ENCODE data around the gene ACP7. TPM values are rescaled to one million over a fixed set of nuclear protein-coding genes. Genes with fewer than 3 reads are reported as not detected.
A peak's percentile ranks its signal among the peaks of the same experiment; 100 is the strongest.

Gene ACP7
- total and polyA plus RNA-seq, 9 of the 15 experiments (the other 6 are each of a cell fraction or from before 2014, with no cell fraction given) = not detected

GRCh38 chr19:39141929-39142328, 57.8 kb downstream of the ACP7 start:
- BruUV-seq (replicated peaks) = no TSS peak

More at GRCh38 chr19:39141929-39142328, 57.8 kb downstream of the ACP7 start:
- no peaks in the 10 kb centered on the region for H3K9me3 ChIP-seq (replicated peaks; ENCODE audit: control insufficient read depth, insufficient read depth, low read depth, low read length)
- TF ChIP-seq ZNF282 (CRISPR knock-in tag; IDR thresholded peaks at IDR 0.05) (no peak), E4F1 (CRISPR knock-in tag; IDR thresholded peaks at IDR 0.05; ENCODE audit: borderline replicate concordance) (no peak), BHLHE40 (IDR thresholded peaks at IDR 0.05; ENCODE audit: low read length) (peak; percentile 20; the same call in 1 of the 2 replicates)
- in situ Hi-C loops (cut with MboI) (no loop called here), intact Hi-C loops (cut with micrococcal nuclease) (no loop called here)
- POLR2A ChIA-PET = no interaction called here
- H3K9me1 ChIP-seq (ENCODE audit: control insufficient read depth, insufficient read depth, low read length) = peaks cover 8% of the 10 kb centered on the region
- H3K27me3 ChIP-seq (ENCODE audit: control insufficient read depth in 2 of 2, insufficient read depth in 2 of 2, low read length in 2 of 2) = no peaks in the 10 kb centered on the region
- H3K27ac ChIP-seq (ENCODE audit: extremely low read depth, low read depth, low read length) = no peak overlapping the region
- WGBS (ENCODE audit: insufficient coverage, low coverage, missing lambda C conversion rate) = 62% methylated on average over 11 of the region's 11 CpGs
- CTCF ChIA-PET (ENCODE audit: low intra/inter-chr PET ratio) = no interaction called here
- no peak overlapping the region for H3K9ac ChIP-seq (ENCODE audit: insufficient read depth in 1 of 2, low read depth in 2 of 2, low read length in 2 of 2)
- peaks cover 42% of the 10 kb centered on the region for H4K20me1 ChIP-seq (replicated peaks; ENCODE audit: control insufficient read depth, insufficient read depth, low read length)
- no peak for DNase-seq (ENCODE audit: extremely low read depth in 1 of 4, low spot score in 3 of 4)
- H2AFZ ChIP-seq (ENCODE audit: low read depth, low read length) = no peak overlapping the region
- H3K36me3 ChIP-seq (ENCODE audit: control insufficient read depth, insufficient read depth, low read length) = 0 out of 3 replicates have a peak, but pooled peaks cover 2% of the 10 kb centered on the region
- no peak overlapping the region for H3K4me3 ChIP-seq
- no peak overlapping the region for H3K4me2 ChIP-seq (ENCODE audit: insufficient read depth, low read length)
- peaks cover 21 to 56% of the 10 kb centered on the region in 2 experiments for H3K4me1 ChIP-seq (replicated peaks in 1 of 2; ENCODE audit: control insufficient read depth in 2 of 2, insufficient read depth in 2 of 2, low read length in 2 of 2)
- ATAC-seq = no peak
- FAIRE-seq = no peak
- peaks cover 74% of the 10 kb centered on the region for H3K79me2 ChIP-seq (ENCODE audit: control insufficient read depth, insufficient read depth, low read length)

Data from K562 (cell line).